GM23338 (cell line): ENCODE results near the gene NELFE. TPM values are rescaled to one million over a fixed set of nuclear protein-coding genes. Genes with fewer than 3 reads are reported as not detected.

ENCODE experiments used
- ATAC-seq: fragments of 200-7000 bp; cut with Tn5 transposase; 3 replicates; pipeline ENCODE4 v1.9.1; 2020
- DNase-seq: peaks from one replicate; pipeline ENCODE4 v3.0.0-alpha.2; 2015; ENCODE audit warnings: low spot score
- H2AFZ ChIP-seq: fragments of 200-600 bp; sonication (generic); 2 replicates; pipeline ENCODE4 v1.8.0; 2016; ENCODE audit warnings: antibody characterized with exemption, mild to moderate bottlenecking, moderate library complexity
- H3F3A ChIP-seq: fragments of 200-600 bp; sonication (generic); replicated peaks from 2 replicates; pipeline ENCODE4 v1.8.0; 2017; ENCODE audit warnings: antibody characterized with exemption, mixed run types, low read depth
- H3K27ac ChIP-seq: fragments of 200-600 bp; sonication (generic); 2 replicates; pipeline ENCODE4 v1.6.1; 2016; ENCODE audit warnings: low read depth
- H3K27me3 ChIP-seq: fragments of 200-600 bp; sonication (generic); 2 replicates; pipeline ENCODE4 v1.8.0; 2016; ENCODE audit warnings: mild to moderate bottlenecking, mixed run types, moderate library complexity; ENCODE audit not compliant: insufficient read depth
- H3K36me3 ChIP-seq: fragments of 200-600 bp; sonication (generic); 2 replicates; pipeline ENCODE4 v1.8.0; 2016; ENCODE audit warnings: mild to moderate bottlenecking; ENCODE audit not compliant: insufficient read depth
- H3K4me1 ChIP-seq: fragments of 200-600 bp; sonication (generic); 2 replicates; pipeline ENCODE4 v1.8.0; 2016; ENCODE audit warnings: mild to moderate bottlenecking, moderate library complexity; ENCODE audit not compliant: insufficient read depth
- H3K4me2 ChIP-seq: fragments of 200-600 bp; sonication (generic); 2 replicates; pipeline ENCODE4 v1.7.1; 2017; ENCODE audit warnings: mixed run types
- H3K4me3 ChIP-seq: fragments of 200-600 bp; sonication (generic); 2 replicates; pipeline ENCODE4 v1.6.1; 2016; ENCODE audit warnings: mixed run types
- H3K79me2 ChIP-seq: fragments of 200-600 bp; sonication (generic); replicated peaks from 2 replicates; pipeline ENCODE4 v1.8.0; 2017; ENCODE audit warnings: mild to moderate bottlenecking; ENCODE audit not compliant: insufficient read depth
- H3K9me2 ChIP-seq: fragments of 200-600 bp; sonication (generic); 2 replicates; pipeline ENCODE4 v1.8.0; 2017; ENCODE audit not compliant: insufficient read depth
- H4K20me1 ChIP-seq: fragments of 200-600 bp; sonication (generic); replicated peaks from 2 replicates; pipeline ENCODE4 v1.8.0; 2017; ENCODE audit warnings: mild to moderate bottlenecking; ENCODE audit not compliant: insufficient read depth
- H3K27ac Mint-ChIP-seq: 2 replicates; pipeline ENCODE4 v1.8.0; 2020; ENCODE audit warnings: inconsistent platforms, mild to moderate bottlenecking, moderate library complexity, mixed read lengths
- H3K27me3 Mint-ChIP-seq: 3 replicates; pipeline ENCODE4 v1.8.0; 2022; ENCODE audit warnings: low read depth, mild to moderate bottlenecking, moderate library complexity, mixed read lengths, inconsistent platforms; ENCODE audit not compliant: insufficient read depth, poor library complexity
- H3K36me3 Mint-ChIP-seq: 3 replicates; pipeline ENCODE4 v1.8.0; 2021; ENCODE audit warnings: low read depth, mild to moderate bottlenecking, inconsistent platforms, moderate library complexity, mixed read lengths
- H3K4me1 Mint-ChIP-seq: 3 replicates; pipeline ENCODE4 v1.8.0; 2020; ENCODE audit warnings: mild to moderate bottlenecking, inconsistent platforms, mixed read lengths
- H3K4me3 Mint-ChIP-seq: 3 replicates; pipeline ENCODE4 v1.8.0; 2021; ENCODE audit warnings: moderate library complexity, mild to moderate bottlenecking, inconsistent platforms, mixed read lengths
- H3K9me3 Mint-ChIP-seq: 3 replicates; pipeline ENCODE4 v1.8.0; 2020; ENCODE audit warnings: moderate library complexity, mild to moderate bottlenecking, inconsistent platforms, mixed read lengths
- CREB1 ChIP-seq: fragments of 250-450 bp; sonication (Bioruptor Pico); IDR thresholded peaks from 2 replicates; pipeline ENCODE4 v1.5.0; 2020; ENCODE audit warnings: low read depth, mild to moderate bottlenecking, moderate library complexity
- CTCF ChIP-seq, 2 experiments: fragments of 200-600 bp in 1 of 2; sonication (generic) in 1 of 2; conservative IDR thresholded peaks; 2 replicates each; pipeline versions ENCODE4 v1.5.1 to v1.6.1; 2016 to 2017; ENCODE audit warnings: antibody characterized with exemption in 2 of 2, low read depth in 2 of 2, mild to moderate bottlenecking in 2 of 2, moderate library complexity in 1 of 2
- EZH2 ChIP-seq: fragments of 200-600 bp; sonication (generic); IDR thresholded peaks from one replicate; pipeline ENCODE4 v1.8.0; 2017; ENCODE audit warnings: antibody characterized with exemption, mild to moderate bottlenecking, low read depth; ENCODE audit not compliant: unreplicated experiment
- EZH2phosphoT487 ChIP-seq: fragments of 200-600 bp; sonication (generic); IDR thresholded peaks from one replicate; pipeline ENCODE4 v1.8.1; 2018; ENCODE audit warnings: antibody characterized with exemption; ENCODE audit not compliant: unreplicated experiment
- JUNB ChIP-seq: IDR thresholded peaks from one replicate; pipeline ENCODE4 v1.6.1; 2016; ENCODE audit warnings: antibody characterized with exemption; ENCODE audit not compliant: unreplicated experiment
- POLR2AphosphoS5 ChIP-seq: IDR thresholded peaks from 2 replicates; pipeline ENCODE4 v1.6.1; 2016; ENCODE audit warnings: antibody characterized with exemption, low read depth
- STAT1 ChIP-seq: IDR thresholded peaks from one replicate; pipeline ENCODE4 v1.6.1; 2016; ENCODE audit warnings: antibody characterized with exemption; ENCODE audit not compliant: unreplicated experiment
- ZNF114 ChIP-seq: fragments of 250-450 bp; sonication (Bioruptor Pico); IDR thresholded peaks from 2 replicates; pipeline ENCODE4 v1.5.0; 2020; ENCODE audit warnings: mild to moderate bottlenecking, moderate library complexity
- ZNF331 ChIP-seq: fragments of 250-450 bp; sonication (Bioruptor Pico); IDR thresholded peaks from 2 replicates; pipeline ENCODE4 v1.5.0; 2020; ENCODE audit warnings: low read depth, mild to moderate bottlenecking, moderate library complexity
- polyA plus RNA-seq: library from polyadenylated mRNA; unstranded; fragments of >200 nt; fragmentation: Nextera tagmentation; extraction: Ambion mirVana; gene quantifications from 2 replicates; pipeline ENCODE4 v1.2.1, GENCODE V29; 2016
- total RNA-seq: library from RNA; depleted of rRNA; stranded (reverse); fragments of >200 nt; shearing (Covaris generic); gene quantifications from 2 replicates; pipeline ENCODE4 v1.2.3, GENCODE V29; 2014
- TF ChIP-seq, protein P1 (sequence below): fragments of 250-450 bp; sonication (Bioruptor Pico); IDR thresholded peaks from 2 replicates; pipeline ENCODE4 v1.5.0; 2020; ENCODE audit warnings: mild to moderate bottlenecking, moderate library complexity
- TF ChIP-seq, protein P2 (sequence below): IDR thresholded peaks from 2 replicates; pipeline ENCODE4 v1.6.1; 2016; ENCODE audit warnings: antibody characterized with exemption

The NELFE gene
- total and polyA plus RNA-seq, 2 experiments from 2014 or later, result 64.0 to 93.4 TPM

GRCh38 chr6:31919624-31920303 is 39.0 kb downstream of the NELFE start (continued):
- no peak for TF ChIP-seq JUNB
- no peak for TF ChIP-seq ZNF331 (CRISPR knock-in tag)
- TF ChIP-seq ZNF114, result no peak
- no peak for TF ChIP-seq CREB1 (CRISPR knock-in tag)
- TF ChIP-seq, protein P1, sequence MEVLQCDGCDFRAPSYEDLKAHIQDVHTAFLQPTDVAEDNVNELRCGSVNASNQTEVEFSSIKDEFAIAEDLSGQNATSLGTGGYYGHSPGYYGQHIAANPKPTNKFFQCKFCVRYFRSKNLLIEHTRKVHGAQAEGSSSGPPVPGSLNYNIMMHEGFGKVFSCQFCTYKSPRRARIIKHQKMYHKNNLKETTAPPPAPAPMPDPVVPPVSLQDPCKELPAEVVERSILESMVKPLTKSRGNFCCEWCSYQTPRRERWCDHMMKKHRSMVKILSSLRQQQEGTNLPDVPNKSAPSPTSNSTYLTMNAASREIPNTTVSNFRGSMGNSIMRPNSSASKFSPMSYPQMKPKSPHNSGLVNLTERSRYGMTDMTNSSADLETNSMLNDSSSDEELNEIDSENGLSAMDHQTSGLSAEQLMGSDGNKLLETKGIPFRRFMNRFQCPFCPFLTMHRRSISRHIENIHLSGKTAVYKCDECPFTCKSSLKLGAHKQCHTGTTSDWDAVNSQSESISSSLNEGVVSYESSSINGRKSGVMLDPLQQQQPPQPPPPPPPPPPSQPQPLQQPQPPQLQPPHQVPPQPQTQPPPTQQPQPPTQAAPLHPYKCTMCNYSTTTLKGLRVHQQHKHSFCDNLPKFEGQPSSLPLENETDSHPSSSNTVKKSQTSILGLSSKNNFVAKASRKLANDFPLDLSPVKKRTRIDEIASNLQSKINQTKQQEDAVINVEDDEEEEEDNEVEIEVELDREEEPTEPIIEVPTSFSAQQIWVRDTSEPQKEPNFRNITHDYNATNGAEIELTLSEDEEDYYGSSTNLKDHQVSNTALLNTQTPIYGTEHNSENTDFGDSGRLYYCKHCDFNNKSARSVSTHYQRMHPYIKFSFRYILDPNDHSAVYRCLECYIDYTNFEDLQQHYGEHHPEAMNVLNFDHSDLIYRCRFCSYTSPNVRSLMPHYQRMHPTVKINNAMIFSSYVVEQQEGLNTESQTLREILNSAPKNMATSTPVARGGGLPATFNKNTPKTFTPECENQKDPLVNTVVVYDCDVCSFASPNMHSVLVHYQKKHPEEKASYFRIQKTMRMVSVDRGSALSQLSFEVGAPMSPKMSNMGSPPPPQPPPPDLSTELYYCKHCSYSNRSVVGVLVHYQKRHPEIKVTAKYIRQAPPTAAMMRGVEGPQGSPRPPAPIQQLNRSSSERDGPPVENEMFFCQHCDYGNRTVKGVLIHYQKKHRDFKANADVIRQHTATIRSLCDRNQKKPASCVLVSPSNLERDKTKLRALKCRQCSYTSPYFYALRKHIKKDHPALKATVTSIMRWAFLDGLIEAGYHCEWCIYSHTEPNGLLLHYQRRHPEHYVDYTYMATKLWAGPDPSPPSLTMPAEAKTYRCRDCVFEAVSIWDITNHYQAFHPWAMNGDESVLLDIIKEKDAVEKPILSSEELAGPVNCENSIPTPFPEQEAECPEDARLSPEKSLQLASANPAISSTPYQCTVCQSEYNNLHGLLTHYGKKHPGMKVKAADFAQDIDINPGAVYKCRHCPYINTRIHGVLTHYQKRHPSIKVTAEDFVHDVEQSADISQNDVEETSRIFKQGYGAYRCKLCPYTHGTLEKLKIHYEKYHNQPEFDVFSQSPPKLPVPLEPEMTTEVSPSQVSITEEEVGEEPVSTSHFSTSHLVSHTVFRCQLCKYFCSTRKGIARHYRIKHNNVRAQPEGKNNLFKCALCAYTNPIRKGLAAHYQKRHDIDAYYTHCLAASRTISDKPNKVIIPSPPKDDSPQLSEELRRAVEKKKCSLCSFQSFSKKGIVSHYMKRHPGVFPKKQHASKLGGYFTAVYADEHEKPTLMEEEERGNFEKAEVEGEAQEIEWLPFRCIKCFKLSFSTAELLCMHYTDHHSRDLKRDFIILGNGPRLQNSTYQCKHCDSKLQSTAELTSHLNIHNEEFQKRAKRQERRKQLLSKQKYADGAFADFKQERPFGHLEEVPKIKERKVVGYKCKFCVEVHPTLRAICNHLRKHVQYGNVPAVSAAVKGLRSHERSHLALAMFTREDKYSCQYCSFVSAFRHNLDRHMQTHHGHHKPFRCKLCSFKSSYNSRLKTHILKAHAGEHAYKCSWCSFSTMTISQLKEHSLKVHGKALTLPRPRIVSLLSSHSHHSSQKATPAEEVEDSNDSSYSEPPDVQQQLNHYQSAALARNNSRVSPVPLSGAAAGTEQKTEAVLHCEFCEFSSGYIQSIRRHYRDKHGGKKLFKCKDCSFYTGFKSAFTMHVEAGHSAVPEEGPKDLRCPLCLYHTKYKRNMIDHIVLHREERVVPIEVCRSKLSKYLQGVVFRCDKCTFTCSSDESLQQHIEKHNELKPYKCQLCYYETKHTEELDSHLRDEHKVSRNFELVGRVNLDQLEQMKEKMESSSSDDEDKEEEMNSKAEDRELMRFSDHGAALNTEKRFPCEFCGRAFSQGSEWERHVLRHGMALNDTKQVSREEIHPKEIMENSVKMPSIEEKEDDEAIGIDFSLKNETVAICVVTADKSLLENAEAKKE (CRISPR knock-in tag), result no peak

- peaks cover 6% of the 10 kb centered on the region for H3K27me3 Mint-ChIP-seq
- Histone ChIP-seq H3K4me1 (no peaks in the 10 kb centered on the region), H3K4me2 (no peak overlapping the region), H3K4me3 (no peak overlapping the region), H3K27ac (no peak overlapping the region), H3K79me2 (no peaks in the 10 kb centered on the region), H3K36me3 (no peaks in the 10 kb centered on the region), H3K27me3 (no peaks in the 10 kb centered on the region), H3F3A (no peaks in the 10 kb centered on the region), H4K20me1 (no peaks in the 10 kb centered on the region), H3K9me2 (no peaks in the 10 kb centered on the region), H2AFZ (no peak overlapping the region)
- ATAC-seq (no peak), DNase-seq (no peak)
- H3K36me3 Mint-ChIP-seq, result no peaks in the 10 kb centered on the region
- H3K4me1 Mint-ChIP-seq, result no peaks in the 10 kb centered on the region; the same call in 2 of the 3 replicates
- H3K4me3 Mint-ChIP-seq, result no peak overlapping the region
- no peak overlapping the region for H3K27ac Mint-ChIP-seq
- no peaks in the 10 kb centered on the region for H3K9me3 Mint-ChIP-seq
- TF ChIP-seq POLR2AphosphoS5 (no peak), CREB1 (CRISPR knock-in tag) (no peak), EZH2phosphoT487 (no peak), EZH2 (no peak), CTCF (conservative IDR thresholded peaks at IDR 0.05; ENCODE audit: low read depth in 2 of 2) (no peak), STAT1 (no peak), JUNB (no peak)
- TF ChIP-seq, protein P2, sequence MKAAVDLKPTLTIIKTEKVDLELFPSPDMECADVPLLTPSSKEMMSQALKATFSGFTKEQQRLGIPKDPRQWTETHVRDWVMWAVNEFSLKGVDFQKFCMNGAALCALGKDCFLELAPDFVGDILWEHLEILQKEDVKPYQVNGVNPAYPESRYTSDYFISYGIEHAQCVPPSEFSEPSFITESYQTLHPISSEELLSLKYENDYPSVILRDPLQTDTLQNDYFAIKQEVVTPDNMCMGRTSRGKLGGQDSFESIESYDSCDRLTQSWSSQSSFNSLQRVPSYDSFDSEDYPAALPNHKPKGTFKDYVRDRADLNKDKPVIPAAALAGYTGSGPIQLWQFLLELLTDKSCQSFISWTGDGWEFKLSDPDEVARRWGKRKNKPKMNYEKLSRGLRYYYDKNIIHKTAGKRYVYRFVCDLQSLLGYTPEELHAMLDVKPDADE, result no peak
These were observed 40.6 kb downstream of the NELFE start for GRCh38 chr6:31918069-31918720.
